Calu3 (cell line): ENCODE data around the gene PGF. TPM values are rescaled to one million over a fixed set of nuclear protein-coding genes. Genes with fewer than 3 reads are reported as not detected.

Experiments used
- BruUV-seq: library from RNA; stranded (reverse); fragments of 400-500 nt; replicated peaks from 2 replicates; lab custom pipeline; 2021; lab: Mats Ljungman, UMichigan
- CTCF ChIA-PET: fragments of 300-600 bp; sonication (Branson Sonifier 250); formaldehyde crosslinking; loops from one replicate; lab custom pipeline; 2022; ENCODE audit warnings: antibody characterized with exemption; lab: Charles Lee
- DNase-seq: peaks from one replicate; pipeline ENCODE4 v3.0.0; 2022
- H3K27ac Mint-ChIP-seq: one replicate; pipeline ENCODE4 v1.8.0; 2022; ENCODE audit warnings: mixed read lengths; ENCODE audit not compliant: unreplicated experiment
- H3K27me3 Mint-ChIP-seq: one replicate; pipeline ENCODE4 v1.8.0; 2022; ENCODE audit warnings: mixed read lengths; ENCODE audit not compliant: unreplicated experiment
- H3K36me3 Mint-ChIP-seq: one replicate; pipeline ENCODE4 v1.8.0; 2022; ENCODE audit warnings: mild to moderate bottlenecking, moderate library complexity, mixed read lengths; ENCODE audit not compliant: insufficient read depth, unreplicated experiment
- H3K4me1 Mint-ChIP-seq: one replicate; pipeline ENCODE4 v1.8.0; 2022; ENCODE audit warnings: mild to moderate bottlenecking, low read depth, mixed read lengths; ENCODE audit not compliant: unreplicated experiment
- H3K4me3 Mint-ChIP-seq: one replicate; pipeline ENCODE4 v1.8.0; 2022; ENCODE audit warnings: mild to moderate bottlenecking, low read depth, moderate library complexity, mixed read lengths; ENCODE audit not compliant: unreplicated experiment
- H3K9me3 Mint-ChIP-seq: one replicate; pipeline ENCODE4 v1.8.0; 2022; ENCODE audit warnings: low read depth, mixed read lengths; ENCODE audit not compliant: unreplicated experiment
- intact Hi-C: fragments of 100-400 bp; cut with micrococcal nuclease; formaldehyde crosslinking; loops from one replicate; pipeline ENCODE4 v1.10.0; 2022; ENCODE audit not compliant: unreplicated experiment
- total RNA-seq: library from RNA; stranded (reverse); gene quantifications from 2 replicates; pipeline ENCODE4 v1.2.3, GENCODE V29; 2022
- TF ChIP-seq, protein P1 (sequence below): fragments of 200-600 bp; IDR thresholded peaks from one replicate; pipeline ENCODE4 v1.8.0; 2022; ENCODE audit warnings: antibody characterized with exemption; ENCODE audit not compliant: unreplicated experiment

Gene PGF
- total RNA-seq, 1 experiment from 2014 or later: 2.1 TPM

DNA sequence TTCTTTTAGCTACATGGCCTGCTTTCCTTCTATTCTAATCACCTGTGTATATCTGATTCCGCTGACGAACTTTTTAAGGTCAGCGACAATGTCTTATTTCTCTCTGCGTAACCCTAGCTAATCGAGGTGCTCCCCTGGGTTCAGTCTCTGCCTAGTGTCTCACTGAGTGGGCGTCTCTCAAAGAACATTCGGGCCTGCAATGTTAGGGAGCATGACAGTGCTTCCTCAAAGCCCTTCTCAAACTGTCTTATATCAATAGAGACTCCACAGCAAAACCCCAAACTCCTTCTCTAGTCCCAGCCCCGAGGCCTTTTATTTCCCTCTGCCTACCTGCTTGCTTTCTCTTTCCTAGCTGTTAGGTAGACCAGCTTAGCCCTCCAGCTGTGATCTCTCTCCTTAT, 18.7 kb downstream of the PGF start:
- CTCF ChIA-PET: no interaction called here
- peaks cover 13% of the 10 kb centered on the region for H3K27me3 Mint-ChIP-seq

DNA sequence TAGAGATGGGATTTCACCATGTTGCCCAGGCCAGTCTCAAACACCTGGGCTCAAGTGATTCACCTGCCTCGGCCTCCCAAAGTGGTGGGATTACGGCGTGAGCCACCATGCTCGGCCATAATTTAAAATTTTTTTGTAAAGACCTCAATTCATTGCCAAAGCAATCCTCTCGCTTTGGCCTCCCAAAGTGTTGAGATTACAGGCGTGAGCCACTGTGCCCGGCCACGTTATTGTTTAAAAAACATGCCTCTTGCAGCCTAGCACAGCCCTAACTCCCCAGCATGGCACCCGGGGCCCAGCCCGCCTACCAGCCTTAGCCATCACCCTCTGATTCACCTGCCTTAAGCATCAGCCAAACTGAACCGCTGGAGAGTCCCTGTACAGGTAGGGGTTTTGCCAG, 19.2 kb downstream of the PGF start:
- intact Hi-C loops: no loop called here
- Mint-ChIP-seq H3K4me1 (peaks cover 11% of the 10 kb centered on the region), H3K27me3 (peaks cover 13% of the 10 kb centered on the region), H3K9me3 (no peaks in the 10 kb centered on the region), H3K4me3 (no peak overlapping the region), H3K36me3 (no peaks in the 10 kb centered on the region), H3K27ac (no peak overlapping the region)
- BruUV-seq: no TSS peak
- TF ChIP-seq, protein P1, sequence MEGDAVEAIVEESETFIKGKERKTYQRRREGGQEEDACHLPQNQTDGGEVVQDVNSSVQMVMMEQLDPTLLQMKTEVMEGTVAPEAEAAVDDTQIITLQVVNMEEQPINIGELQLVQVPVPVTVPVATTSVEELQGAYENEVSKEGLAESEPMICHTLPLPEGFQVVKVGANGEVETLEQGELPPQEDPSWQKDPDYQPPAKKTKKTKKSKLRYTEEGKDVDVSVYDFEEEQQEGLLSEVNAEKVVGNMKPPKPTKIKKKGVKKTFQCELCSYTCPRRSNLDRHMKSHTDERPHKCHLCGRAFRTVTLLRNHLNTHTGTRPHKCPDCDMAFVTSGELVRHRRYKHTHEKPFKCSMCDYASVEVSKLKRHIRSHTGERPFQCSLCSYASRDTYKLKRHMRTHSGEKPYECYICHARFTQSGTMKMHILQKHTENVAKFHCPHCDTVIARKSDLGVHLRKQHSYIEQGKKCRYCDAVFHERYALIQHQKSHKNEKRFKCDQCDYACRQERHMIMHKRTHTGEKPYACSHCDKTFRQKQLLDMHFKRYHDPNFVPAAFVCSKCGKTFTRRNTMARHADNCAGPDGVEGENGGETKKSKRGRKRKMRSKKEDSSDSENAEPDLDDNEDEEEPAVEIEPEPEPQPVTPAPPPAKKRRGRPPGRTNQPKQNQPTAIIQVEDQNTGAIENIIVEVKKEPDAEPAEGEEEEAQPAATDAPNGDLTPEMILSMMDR: no peak
- no peak for DNase-seq
- CTCF ChIA-PET: no interaction called here

More for the DNA sequence above, 18.7 kb downstream of the PGF start:
- intact Hi-C loops: no loop called here
- BruUV-seq: no TSS peak
- Mint-ChIP-seq H3K4me3 (no peak overlapping the region), H3K4me1 (peaks cover 11% of the 10 kb centered on the region), H3K27ac (no peak overlapping the region), H3K9me3 (no peaks in the 10 kb centered on the region), H3K36me3 (no peaks in the 10 kb centered on the region)
- no peak for DNase-seq
- TF ChIP-seq, protein P1: no peak

DNA sequence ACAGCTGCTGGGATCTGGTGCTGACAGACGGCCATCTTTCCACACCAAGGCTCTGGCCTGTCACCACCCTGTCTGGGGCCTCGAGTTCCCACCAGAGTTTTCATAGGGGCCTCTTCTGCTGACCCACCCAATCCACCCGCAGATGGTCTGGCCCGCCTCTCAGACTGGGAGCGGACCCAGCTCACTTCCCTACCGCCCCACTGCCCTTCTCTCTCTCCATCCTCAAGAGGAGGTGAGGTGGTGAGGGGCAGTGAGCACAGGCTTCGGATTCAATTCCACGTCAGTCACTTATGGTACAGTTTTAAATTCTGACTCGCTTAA, 20.1 kb downstream of the PGF start:
- no peak overlapping the region for H3K27ac Mint-ChIP-seq

DNA sequence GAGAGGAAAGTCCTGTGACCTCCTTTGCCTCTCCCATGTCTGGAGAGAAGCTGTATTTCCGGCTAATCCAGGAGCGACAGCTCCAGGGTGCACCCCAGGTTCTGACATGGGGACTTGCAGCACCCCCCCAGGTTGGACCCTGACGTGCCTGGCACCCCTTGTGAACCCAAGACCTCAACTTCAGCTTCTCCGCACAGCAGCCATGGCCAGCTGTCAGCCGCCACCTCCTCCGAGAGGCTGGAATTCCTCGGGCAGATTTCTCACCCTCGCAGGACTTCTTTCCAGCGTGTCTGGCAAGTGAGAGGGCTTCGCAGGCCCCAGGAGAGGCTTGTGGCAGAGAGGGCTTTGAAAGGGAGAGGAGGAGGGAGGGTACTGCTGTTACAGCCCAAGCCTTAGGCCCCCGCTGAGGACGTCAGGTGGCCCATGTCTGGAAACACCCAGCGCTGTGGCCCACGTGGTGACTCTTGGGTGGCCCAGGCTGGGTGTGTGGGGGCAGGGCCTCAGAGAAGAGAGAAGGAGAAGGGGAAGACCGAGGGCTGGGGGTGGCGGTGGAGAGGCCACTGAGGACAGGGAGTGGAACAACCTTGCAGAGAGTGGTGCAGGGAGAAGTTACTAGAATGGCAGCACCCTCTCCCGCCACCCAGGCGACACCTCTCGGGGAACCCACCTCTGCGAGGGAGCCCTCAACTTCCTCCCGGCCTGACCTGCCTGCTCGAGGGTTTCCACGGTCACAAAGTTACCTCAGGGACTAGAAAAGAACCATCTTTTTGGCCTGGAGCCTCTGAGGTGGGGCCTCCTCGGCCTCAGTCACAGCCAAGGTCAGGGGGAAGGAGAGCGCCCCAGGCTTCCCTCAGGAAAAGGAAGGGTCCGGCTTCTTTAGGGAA, 20.7 kb downstream of the PGF start:
- CTCF ChIA-PET: no interaction called here
- Mint-ChIP-seq H3K4me1 (peaks cover 2% of the 10 kb centered on the region), H3K4me3 (no peak overlapping the region), H3K27ac (no peak overlapping the region), H3K9me3 (no peaks in the 10 kb centered on the region), H3K36me3 (no peaks in the 10 kb centered on the region), H3K27me3 (peaks cover 13% of the 10 kb centered on the region)
- DNase-seq: no peak
- intact Hi-C loops: no loop called here
- TF ChIP-seq, protein P1: no peak
- BruUV-seq: no TSS peak

More for the DNA sequence above, 20.1 kb downstream of the PGF start:
- Mint-ChIP-seq H3K4me1 (peaks cover 8% of the 10 kb centered on the region), H3K4me3 (no peak overlapping the region), H3K36me3 (no peaks in the 10 kb centered on the region), H3K9me3 (no peaks in the 10 kb centered on the region), H3K27me3 (peaks cover 13% of the 10 kb centered on the region)
- CTCF ChIA-PET: no interaction called here
- TF ChIP-seq, protein P1: no peak
- no peak for DNase-seq
- intact Hi-C loops: no loop called here
- no TSS peak for BruUV-seq
